ENCODE data around the gene IVD. TPM values are rescaled to one million over a fixed set of nuclear protein-coding genes. Genes with fewer than 3 reads are reported as not detected.

IVD gene
- total RNA-seq, result 10 to 100 TPM; 38.8 to 50.7 (median 44.7) TPM

GRCh38 chr15:40405501-40406381 is at the start of gene IVD:
IVD (plus strand) TSS chr15:40405795; CDS start chr15:40405828, 33 bp downstream.
- Histone ChIP-seq H3K27me3 (no peaks in the 10 kb centered on the region), H3K4me1 (peaks cover 21 to 33% (median 29%) of the 10 kb centered on the region in 4 donors), H3K36me3 (peaks cover 9 to 34% (median 27%) of the 10 kb centered on the region in 4 donors), H3K9me3 (no peaks in the 10 kb centered on the region), H3K4me3 (peak within 1 kb of the TSS; percentile 73 to 94 (median 88)), H3K27ac (replicated peaks in 1 of 4) (peak within 1 kb of the TSS; percentile 78 to 85 (median 82))
- WGBS, result 6% methylated on average over 17 of the region's 54 CpGs
- intact Hi-C loops (cut with DNase I), result no loop called here
- DNase-seq (ENCODE audit: extremely low spot score), result peak; percentile 98
- TF ChIP-seq POLR2AphosphoS5 (IDR thresholded peaks at IDR 0.05) (peak; percentile 89), POLR2A (IDR thresholded peaks at IDR 0.05; ENCODE audit: low read depth) (no peak), CTCF (IDR thresholded peaks at IDR 0.05) (no peak)

DNA sequence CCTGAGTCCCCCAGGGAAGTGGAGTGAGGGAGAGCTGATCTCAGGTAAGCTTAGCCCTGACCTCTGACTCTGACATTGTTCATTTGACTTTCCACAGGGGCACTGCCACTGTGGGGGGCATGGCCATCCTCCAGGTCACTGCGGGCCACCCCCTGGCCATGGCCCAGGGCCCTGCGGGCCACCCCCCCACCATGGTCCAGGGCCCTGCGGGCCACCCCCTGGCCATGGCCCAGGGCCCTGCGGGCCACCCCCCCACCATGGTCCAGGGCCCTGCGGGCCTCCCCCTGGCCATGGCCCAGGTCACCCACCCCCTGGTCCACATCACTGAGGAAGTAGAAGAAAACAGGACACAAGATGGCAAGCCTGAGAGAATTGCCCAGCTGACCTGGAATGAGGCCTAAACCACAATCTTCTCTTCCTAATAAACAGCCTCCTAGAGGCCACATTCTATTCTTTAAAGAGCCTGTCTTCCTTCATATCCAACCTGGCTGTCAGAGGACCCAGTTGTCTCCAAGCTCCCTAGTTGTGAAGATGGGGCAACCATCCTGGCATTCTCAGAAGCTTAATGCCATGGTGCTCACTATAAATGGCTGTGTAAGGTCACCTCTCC is 49.5 kb upstream of the IVD start:
- intact Hi-C loops (cut with DNase I), result no loop called here
- Histone ChIP-seq H3K4me3 (no peak overlapping the region), H3K27me3 (peaks cover 0 to 12% (median 0%) of the 10 kb centered on the region in 4 donors), H3K36me3 (no peaks in the 10 kb centered on the region), H3K9me3 (no peaks in the 10 kb centered on the region), H3K4me1 (peaks cover 15 to 29% (median 28%) of the 10 kb centered on the region in 4 donors), H3K27ac (replicated peaks in 1 of 4) (no peak overlapping the region)
- 100% methylated on average over 4 of the region's 5 CpGs for WGBS
- no peak for DNase-seq (ENCODE audit: extremely low spot score)
- TF ChIP-seq EP300 (IDR thresholded peaks at IDR 0.05) (no peak), POLR2A (IDR thresholded peaks at IDR 0.05; ENCODE audit: low read depth) (no peak), CTCF (IDR thresholded peaks at IDR 0.05) (no peak), POLR2AphosphoS5 (IDR thresholded peaks at IDR 0.05) (no peak)

DNA sequence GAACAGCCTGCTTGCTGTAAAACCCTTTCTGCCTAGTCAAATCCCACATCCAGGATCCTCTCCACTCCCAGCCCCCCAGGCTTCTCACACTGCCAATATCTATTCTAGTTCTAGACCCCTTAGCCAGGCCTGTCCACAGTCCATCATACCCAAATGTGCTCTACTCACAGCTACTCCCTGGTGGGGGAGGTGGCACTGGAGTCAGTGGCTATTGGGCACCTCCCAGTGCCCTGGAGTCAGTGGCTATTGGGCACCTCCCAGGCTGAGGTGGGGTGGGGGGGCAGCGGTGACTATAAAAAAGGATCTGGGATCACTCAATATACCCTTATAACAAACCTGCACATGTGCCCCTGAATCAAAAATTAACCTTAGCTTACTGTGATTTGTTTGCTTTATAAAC is 48.3 kb upstream of the IVD start:
- DNase-seq (ENCODE audit: extremely low spot score), result no peak
- Histone ChIP-seq H3K27ac (replicated peaks in 1 of 4) (no peak overlapping the region), H3K36me3 (no peaks in the 10 kb centered on the region), H3K4me1 (peaks cover 15 to 29% (median 28%) of the 10 kb centered on the region in 4 donors), H3K9me3 (no peaks in the 10 kb centered on the region), H3K27me3 (peaks cover 0 to 12% (median 0%) of the 10 kb centered on the region in 4 donors), H3K4me3 (peak overlapping the region in 3 of 4 donors; percentile 54 to 57 (median 55))
- intact Hi-C loops (cut with DNase I), result no loop called here
- TF ChIP-seq POLR2A (IDR thresholded peaks at IDR 0.05; ENCODE audit: low read depth) (no peak), CTCF (IDR thresholded peaks at IDR 0.05) (no peak), EP300 (IDR thresholded peaks at IDR 0.05) (no peak), POLR2AphosphoS5 (IDR thresholded peaks at IDR 0.05) (no peak)
- WGBS, result 78% methylated on average over 1 of the region's 1 CpG

- peaks cover 0 to 12% (median 0%) of the 10 kb centered on the region in 4 donors for H3K27me3 ChIP-seq
- no peaks in the 10 kb centered on the region for H3K36me3 ChIP-seq
- peak within 1 kb of the TSS; percentile 54 to 68 (median 56) for H3K4me3 ChIP-seq
- 6% methylated on average over 39 of the region's 82 CpGs for WGBS
- no peaks in the 10 kb centered on the region for H3K9me3 ChIP-seq
- peak; percentile 94 for DNase-seq (ENCODE audit: extremely low spot score)
- peak within 1 kb of the TSS in 1 of 4 donors; percentile 5 for H3K27ac ChIP-seq (replicated peaks in 1 of 4)
- H3K4me1 ChIP-seq, result peaks cover 15 to 29% (median 28%) of the 10 kb centered on the region in 4 donors
- no peak for TF ChIP-seq EP300 (IDR thresholded peaks at IDR 0.05)
- TF ChIP-seq CTCF (IDR thresholded peaks at IDR 0.05), result peak in 1 of 3 experiments; percentile 40
- intact Hi-C loops (cut with DNase I), result no loop called here
Observed at GRCh38 chr15:40357723-40358470, 47.7 kb upstream of the IVD start, which contains the start of gene DISP2. DISP2 (plus strand) TSS chr15:40358219; CDS start chr15:40358322, 103 bp downstream.

All from esophagus muscularis mucosa (tissue), 4 donors.